HFFc6 (cell line): Measurements from ENCODE around the gene SORCS3. TPM values are rescaled to one million over a fixed set of nuclear protein-coding genes. Genes with fewer than 3 reads are reported as not detected.

Experiments used
- DNase-seq: peaks from one replicate; pipeline ENCODE4 v3.0.0-alpha.2; 2018
- H3K27ac Mint-ChIP-seq: 2 replicates; pipeline ENCODE4 v1.8.0; 2020; ENCODE audit warnings: mild to moderate bottlenecking, mixed read lengths
- H3K27me3 Mint-ChIP-seq: 2 replicates; pipeline ENCODE4 v1.8.0; 2021; ENCODE audit warnings: mild to moderate bottlenecking, moderate library complexity, mixed read lengths; ENCODE audit not compliant: insufficient read depth
- H3K36me3 Mint-ChIP-seq: 2 replicates; pipeline ENCODE4 v1.8.0; 2021; ENCODE audit warnings: low read depth, mixed read lengths
- H3K4me1 Mint-ChIP-seq: 2 replicates; pipeline ENCODE4 v1.8.0; 2020; ENCODE audit warnings: low read depth, mixed read lengths
- H3K4me3 Mint-ChIP-seq: 2 replicates; pipeline ENCODE4 v1.8.0; 2020; ENCODE audit warnings: mild to moderate bottlenecking, moderate library complexity, mixed read lengths
- H3K9me3 Mint-ChIP-seq: 2 replicates; pipeline ENCODE4 v1.8.0; 2020; ENCODE audit warnings: mild to moderate bottlenecking, mixed read lengths
- CTCF ChIP-seq: fragments of 200-600 bp; sonication (generic); IDR thresholded peaks from 2 replicates; pipeline ENCODE4 v1.5.0; 2021; ENCODE audit warnings: antibody characterized with exemption, mild to moderate bottlenecking
- total RNA-seq, 6 experiments: library from RNA; stranded (reverse); fragmentation: NEBNext Ultra II Directional; extraction: Animal tissue kit (Norgen Biotek cat#: 25700); gene quantifications; 2 replicates in 1 of 6; 3 replicates in 5 of 6; pipeline ENCODE4 v1.2.3, GENCODE V29; 2021

SORCS3 gene
- total RNA-seq, 6 experiments from 2014 or later = not detected

GRCh38 chr10:105029286-105029685 is 388.2 kb downstream of the SORCS3 start:
- H3K36me3 Mint-ChIP-seq = peaks cover 4% of the 10 kb centered on the region; the same call in 1 of the 2 replicates
- DNase-seq = no peak
- no peak for TF ChIP-seq CTCF
- H3K4me1 Mint-ChIP-seq = no peaks in the 10 kb centered on the region
- H3K27me3 Mint-ChIP-seq = no peaks in the 10 kb centered on the region; the same call in 1 of the 2 replicates
- no peak overlapping the region for H3K4me3 Mint-ChIP-seq
- H3K27ac Mint-ChIP-seq = no peak overlapping the region
- H3K9me3 Mint-ChIP-seq = peaks cover 66% of the 10 kb centered on the region

- H3K4me1 Mint-ChIP-seq = no peaks in the 10 kb centered on the region
- no peak overlapping the region for H3K4me3 Mint-ChIP-seq
- peaks cover 4% of the 10 kb centered on the region; the same call in 1 of the 2 replicates for H3K36me3 Mint-ChIP-seq
- peaks cover 39% of the 10 kb centered on the region for H3K9me3 Mint-ChIP-seq
- H3K27me3 Mint-ChIP-seq = no peaks in the 10 kb centered on the region; the same call in 1 of the 2 replicates
- DNase-seq = no peak
- TF ChIP-seq CTCF = no peak
- H3K27ac Mint-ChIP-seq = no peak overlapping the region
Measured at GRCh38 chr10:105037022-105037421, 395.9 kb downstream of the SORCS3 start.

- no peak overlapping the region for H3K27ac Mint-ChIP-seq
- no peak for TF ChIP-seq CTCF
- no peaks in the 10 kb centered on the region; the same call in 1 of the 2 replicates for H3K36me3 Mint-ChIP-seq
- H3K4me3 Mint-ChIP-seq = no peak overlapping the region
- peaks cover 25% of the 10 kb centered on the region for H3K9me3 Mint-ChIP-seq
- H3K27me3 Mint-ChIP-seq = no peaks in the 10 kb centered on the region; the same call in 1 of the 2 replicates
- DNase-seq = no peak
- no peaks in the 10 kb centered on the region for H3K4me1 Mint-ChIP-seq
Measured at GRCh38 chr10:105041956-105042355, 400.9 kb downstream of the SORCS3 start.

- DNase-seq = no peak
- no peak for TF ChIP-seq CTCF
- no peaks in the 10 kb centered on the region for H3K4me1 Mint-ChIP-seq
- no peak overlapping the region for H3K27ac Mint-ChIP-seq
- H3K36me3 Mint-ChIP-seq = no peaks in the 10 kb centered on the region; the same call in 1 of the 2 replicates
- H3K4me3 Mint-ChIP-seq = no peak overlapping the region
- H3K9me3 Mint-ChIP-seq = peaks cover 30% of the 10 kb centered on the region
- H3K27me3 Mint-ChIP-seq = no peaks in the 10 kb centered on the region; the same call in 1 of the 2 replicates
Measured at GRCh38 chr10:105042906-105043552, 401.9 kb downstream of the SORCS3 start.

GRCh38 chr10:105044902-105045301 is 403.8 kb downstream of the SORCS3 start:
- Mint-ChIP-seq H3K27me3 (no peaks in the 10 kb centered on the region; the same call in 1 of the 2 replicates), H3K36me3 (no peaks in the 10 kb centered on the region)

More at GRCh38 chr10:105044902-105045301, 403.8 kb downstream of the SORCS3 start:
- Mint-ChIP-seq H3K9me3 (peaks cover 24% of the 10 kb centered on the region), H3K27ac (no peak overlapping the region), H3K4me3 (no peak overlapping the region), H3K4me1 (no peaks in the 10 kb centered on the region)
- DNase-seq = no peak
- TF ChIP-seq CTCF = no peak
